Left lobe of liver (tissue), 2 donors: ENCODE measurements around the gene STRA8. TPM values are rescaled to one million over a fixed set of nuclear protein-coding genes. Genes with fewer than 3 reads are reported as not detected.

Source experiments
- ATAC-seq: fragments of 200-7000 bp; cut with Tn5 transposase; one replicate; pipeline ENCODE4 v1.9.1; 2020; ENCODE audit warnings: mild to moderate bottlenecking, moderate library complexity
- DNase-seq: peaks from one replicate; pipeline ENCODE4 v3.0.0-alpha.2; 2020; ENCODE audit warnings: low spot score
- total RNA-seq: library from RNA; stranded (reverse); gene quantifications from one replicate; pipeline ENCODE4 v1.2.1, GENCODE V29; 2021
- donor health status: DM: no; HTN: no; CAD: no; lungs with moderate emphysema.
- donor health status: DM: no; HTN: yes; CAD: no.

Gene STRA8
- total RNA-seq, 1 donor from 2014 or later: not detected

DNA sequence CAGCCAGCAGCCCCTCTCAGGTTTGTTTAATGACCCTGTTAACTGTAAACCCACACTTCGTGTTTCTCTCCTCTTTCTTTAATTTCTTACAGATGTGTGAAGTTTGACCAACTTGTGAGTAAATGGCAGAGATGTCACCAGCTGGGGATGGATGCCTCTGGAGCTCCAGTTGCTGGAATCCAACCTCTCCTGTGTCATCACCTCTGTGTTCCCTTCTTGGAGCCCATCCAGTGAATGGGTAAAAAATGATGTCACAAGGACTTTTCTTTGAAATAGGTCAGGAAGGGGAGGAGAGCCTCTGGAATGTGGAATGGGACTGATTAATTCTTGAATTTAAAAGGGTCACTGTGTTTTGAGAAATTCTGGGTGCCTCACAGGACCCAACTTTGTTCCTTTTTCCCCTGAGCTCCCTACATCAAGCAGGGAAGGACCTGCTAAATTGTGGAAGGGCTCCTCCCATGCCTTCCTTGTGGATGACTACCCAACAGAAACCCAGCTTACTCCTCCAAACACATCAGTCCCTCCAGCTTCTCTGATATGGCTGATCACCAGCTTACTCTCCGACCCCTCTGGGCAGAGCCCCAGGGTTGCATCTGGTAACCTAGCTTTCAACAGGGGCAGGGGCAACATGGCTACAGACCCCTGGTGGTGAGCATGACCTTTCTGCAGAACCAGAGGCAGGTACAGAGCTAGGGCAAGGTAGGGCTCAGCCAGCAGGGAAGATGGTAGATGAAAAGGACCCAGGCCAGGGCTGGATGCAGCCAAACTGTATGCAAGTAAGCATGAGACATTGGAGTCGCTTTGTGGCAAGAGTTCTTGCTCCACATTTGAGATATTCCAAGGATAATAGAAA is 67.5 kb downstream of the STRA8 start:
- DNase-seq: no peak
- no peak for ATAC-seq

Other genes starting within 250 kb of the STRA8 start
- 2.1 TPM for gene AGBL3, start 247.3 kb upstream of the STRA8 start, total RNA-seq
- gene TMEM140, start 85.8 kb upstream of the STRA8 start, total RNA-seq: 32.4 TPM
- 15.0 TPM for gene CYREN, start 63.1 kb upstream of the STRA8 start, total RNA-seq
- gene WDR91, start 22.3 kb upstream of the STRA8 start, total RNA-seq: 9.3 TPM